HUDEP-2 (cell line): ENCODE data around the gene AJAP1.
"Not testable (repeated sequence)": the region's sequence is repeated elsewhere in the genome, so short reads cannot be mapped to it uniquely, and the experiment has no call there.

Source experiments
- DNase-seq, 76 experiments: peaks; one replicate each; lab custom pipeline; 2025; ENCODE audit not compliant: unreplicated experiment in 76 of 76; lab: John Stamatoyannopoulos, UW

Gene AJAP1

GRCh38 chr1:4653796-4654725 lies at the start of gene AJAP1:
Gene AJAP1, plus strand, starts transcription at chr1:4654609. Its CDS starts 817 bp downstream, at chr1:4655426.
- DNase-seq = no peak

- DNase-seq = no peak
Observed at GRCh38 chr1:4605158-4605557, 49.3 kb upstream of the AJAP1 start.

GRCh38 chr1:4611563-4612341 lies 42.7 kb upstream of the AJAP1 start:
- DNase-seq = peak in 2 of 76 experiments; percentile 34 to 46

- DNase-seq = peak in 35 of 76 experiments; percentile 1 to 49 (median 19)
Observed at GRCh38 chr1:4612991-4613390, 41.4 kb upstream of the AJAP1 start.

- DNase-seq = no peak
Observed at GRCh38 chr1:4613606-4614370, 40.6 kb upstream of the AJAP1 start.

- DNase-seq = no peak
Observed at GRCh38 chr1:4614371-4615137, 39.9 kb upstream of the AJAP1 start.

- DNase-seq = no peak
Observed at GRCh38 chr1:4615138-4615470, 39.3 kb upstream of the AJAP1 start.

- DNase-seq = no peak
Observed at GRCh38 chr1:4615501-4615900, 38.9 kb upstream of the AJAP1 start.

- no peak for DNase-seq
Observed at GRCh38 chr1:4616831-4617465, 37.5 kb upstream of the AJAP1 start.

- DNase-seq = no peak
Observed at GRCh38 chr1:4617506-4617905, 36.9 kb upstream of the AJAP1 start.

- DNase-seq = not testable (repeated sequence)
Observed at GRCh38 chr1:4618827-4619226, 35.6 kb upstream of the AJAP1 start.

- DNase-seq = no peak
Observed at GRCh38 chr1:4621646-4622045, 32.8 kb upstream of the AJAP1 start.

- DNase-seq = no peak
Observed at GRCh38 chr1:4622821-4623220, 31.6 kb upstream of the AJAP1 start.

- no peak for DNase-seq
Observed at GRCh38 chr1:4624141-4624715, 30.2 kb upstream of the AJAP1 start.

GRCh38 chr1:4624801-4625200 lies 29.6 kb upstream of the AJAP1 start:
- no peak for DNase-seq

GRCh38 chr1:4626061-4626460 lies 28.3 kb upstream of the AJAP1 start:
- DNase-seq = no peak

GRCh38 chr1:4626560-4627319 lies 27.7 kb upstream of the AJAP1 start:
- no peak for DNase-seq

GRCh38 chr1:4627353-4627752 lies 27.1 kb upstream of the AJAP1 start:
- DNase-seq = no peak

- DNase-seq = no peak
Observed at GRCh38 chr1:4628992-4629391, 25.4 kb upstream of the AJAP1 start.
